ENCODE data around the gene SATB1. TPM values are rescaled to one million over a fixed set of nuclear protein-coding genes. Genes with fewer than 3 reads are reported as not detected.

The SATB1 gene
- total RNA-seq, 1 experiment from 2014 or later: 2.7 TPM

GRCh38 chr3:18432752-18433151, 7.6 kb upstream of the SATB1 start:
- Histone ChIP-seq H3K27me3 (ENCODE audit: insufficient read depth, low read length) (peaks cover 46% of the 10 kb centered on the region), H3K36me3 (ENCODE audit: control insufficient read depth in 1 of 2, insufficient read depth in 2 of 2, low read length in 2 of 2) (no peaks in the 10 kb centered on the region), H3K4me1 (ENCODE audit: control insufficient read depth in 1 of 2, insufficient read depth in 2 of 2, low read length in 2 of 2) (no peaks in the 10 kb centered on the region), H3K27ac (ENCODE audit: low read depth, low read length) (no peak overlapping the region), H3K4me3 (replicated peaks in 1 of 2; ENCODE audit: low read depth in 1 of 2, low read length in 2 of 2) (no peak overlapping the region), H3K4me2 (ENCODE audit: low read length) (no peak overlapping the region), H3K9ac (ENCODE audit: low read length) (no peak overlapping the region), H3K9me2 (ENCODE audit: insufficient read depth) (no peaks in the 10 kb centered on the region), H3K79me2 (ENCODE audit: insufficient read depth, low read length) (no peaks in the 10 kb centered on the region), H4K20me1 (ENCODE audit: insufficient read depth) (no peaks in the 10 kb centered on the region), H2AFZ (ENCODE audit: low read depth, low read length, poor library complexity, severe bottlenecking) (no peak overlapping the region), H3K9me3 (ENCODE audit: control insufficient read depth in 1 of 2, insufficient read depth in 1 of 2, low read depth in 1 of 2, low read length in 2 of 2) (no peaks in the 10 kb centered on the region)
- ATAC-seq: no peak
- CTCF ChIA-PET: no interaction called here
- intact Hi-C loops (cut with micrococcal nuclease): no loop called here
- POLR2A ChIA-PET: no interaction called here
- TF ChIP-seq EZH2phosphoT487 (IDR thresholded peaks at IDR 0.05; ENCODE audit: borderline replicate concordance): no peak
- TF ChIP-seq FOSL1 (IDR thresholded peaks at IDR 0.05; ENCODE audit: low read depth): no peak
- TF ChIP-seq EZH2 (IDR thresholded peaks at IDR 0.05): no peak
- DNase-seq (ENCODE audit: low read depth, low spot score): no peak
- no TSS peak for BruUV-seq (replicated peaks)
- RAD21 ChIA-PET (ENCODE audit: low non-redundant PET in 1 of 2, low total read pairs in 2 of 2, uncharacterized antibody in 2 of 2, unreplicated experiment in 2 of 2): no interaction called here

- ChIA-PET POLR2A (no interaction called here), RAD21 (ENCODE audit: low non-redundant PET in 1 of 2, low total read pairs in 2 of 2, uncharacterized antibody in 2 of 2, unreplicated experiment in 2 of 2) (no interaction called here), CTCF (no interaction called here)
- intact Hi-C loops (cut with micrococcal nuclease): no loop called here
- Histone ChIP-seq H3K27ac (ENCODE audit: low read depth, low read length) (no peak overlapping the region), H3K9me3 (ENCODE audit: control insufficient read depth in 1 of 2, insufficient read depth in 1 of 2, low read depth in 1 of 2, low read length in 2 of 2) (no peaks in the 10 kb centered on the region), H3K4me1 (ENCODE audit: control insufficient read depth in 1 of 2, insufficient read depth in 2 of 2, low read length in 2 of 2) (no peaks in the 10 kb centered on the region), H3K4me2 (ENCODE audit: low read length) (no peak overlapping the region), H3K79me2 (ENCODE audit: insufficient read depth, low read length) (no peaks in the 10 kb centered on the region), H3K9me2 (ENCODE audit: insufficient read depth) (no peaks in the 10 kb centered on the region), H3K27me3 (ENCODE audit: insufficient read depth, low read length) (peaks cover 44% of the 10 kb centered on the region), H3K9ac (ENCODE audit: low read length) (no peak overlapping the region), H4K20me1 (ENCODE audit: insufficient read depth) (no peaks in the 10 kb centered on the region), H2AFZ (ENCODE audit: low read depth, low read length, poor library complexity, severe bottlenecking) (no peak overlapping the region), H3K4me3 (replicated peaks in 1 of 2; ENCODE audit: low read depth in 1 of 2, low read length in 2 of 2) (no peak overlapping the region), H3K36me3 (ENCODE audit: control insufficient read depth in 1 of 2, insufficient read depth in 2 of 2, low read length in 2 of 2) (no peaks in the 10 kb centered on the region)
- TF ChIP-seq POLR2AphosphoS5 (IDR thresholded peaks at IDR 0.05; ENCODE audit: low read depth, low read length) (no peak), ZNF274 (IDR thresholded peaks at IDR 0.05; ENCODE audit: low read depth, low read length) (no peak), CTCF (IDR thresholded peaks at IDR 0.05 in 2 of 3, conservative IDR thresholded peaks at IDR 0.05 in 1 of 3; ENCODE audit: borderline replicate concordance in 1 of 3, insufficient read depth in 1 of 3, low read depth in 2 of 3, low read length in 2 of 3) (no peak), EGR1 (IDR thresholded peaks at IDR 0.05; ENCODE audit: low read depth) (no peak), ELF1 (IDR thresholded peaks at IDR 0.05; ENCODE audit: borderline replicate concordance, low read depth) (no peak), JUND (IDR thresholded peaks at IDR 0.05) (no peak), TCF7L2 (IDR thresholded peaks at IDR 0.05; ENCODE audit: borderline replicate concordance, extremely low read depth, insufficient read depth, insufficient read length) (no peak), SRF (IDR thresholded peaks at IDR 0.05; ENCODE audit: low read depth) (no peak)
- DNase-seq (ENCODE audit: low read depth, low spot score) (no peak), ATAC-seq (no peak)
- BruUV-seq (replicated peaks): no TSS peak
Measured at GRCh38 chr3:18431266-18431665, 6.1 kb upstream of the SATB1 start.
